Amniotic stem cell (primary cell): Measurements from ENCODE around the gene VSNL1.

Experiments used
- DNase-seq: peaks from one replicate; lab custom pipeline; 2025; lab: John Stamatoyannopoulos, UW

Gene VSNL1

GRCh38 chr2:17614174-17614930 lies 73.9 kb downstream of the VSNL1 start:
- no peak for DNase-seq

- DNase-seq: no peak
These were observed 74.7 kb downstream of the VSNL1 start for GRCh38 chr2:17615147-17615546.

DNA sequence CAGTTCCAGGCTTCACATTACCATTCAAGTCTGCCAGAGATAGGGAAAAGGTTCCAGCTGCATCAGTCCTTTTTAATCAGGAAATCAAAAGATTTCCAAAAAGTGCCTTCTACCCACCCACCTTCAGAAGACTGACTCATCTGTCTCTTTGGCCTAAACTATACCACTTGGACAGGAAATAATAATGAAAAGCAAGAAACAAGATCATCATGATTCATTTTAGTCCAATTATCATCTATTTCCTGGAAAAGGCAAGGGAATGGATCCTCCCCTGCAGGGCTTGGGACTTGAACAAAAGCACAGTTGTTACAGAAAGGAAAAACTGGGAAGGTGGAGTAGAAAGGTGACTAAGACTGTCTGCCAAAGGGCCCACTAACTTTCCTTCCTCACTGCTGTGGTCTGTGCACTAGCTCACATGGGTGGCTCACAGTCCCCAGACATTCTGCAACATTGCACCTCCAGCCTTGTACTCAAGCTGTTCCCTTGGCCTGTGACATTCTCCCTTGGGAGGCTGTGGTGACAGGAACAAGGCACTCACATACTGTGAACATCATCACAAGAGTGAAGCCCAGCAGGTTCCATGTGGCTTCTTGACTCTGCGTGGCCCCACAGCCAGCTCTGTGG lies 75.3 kb downstream of the VSNL1 start:
- no peak for DNase-seq

- DNase-seq: no peak
These were observed 75.9 kb downstream of the VSNL1 start for GRCh38 chr2:17616405-17616804.

DNA sequence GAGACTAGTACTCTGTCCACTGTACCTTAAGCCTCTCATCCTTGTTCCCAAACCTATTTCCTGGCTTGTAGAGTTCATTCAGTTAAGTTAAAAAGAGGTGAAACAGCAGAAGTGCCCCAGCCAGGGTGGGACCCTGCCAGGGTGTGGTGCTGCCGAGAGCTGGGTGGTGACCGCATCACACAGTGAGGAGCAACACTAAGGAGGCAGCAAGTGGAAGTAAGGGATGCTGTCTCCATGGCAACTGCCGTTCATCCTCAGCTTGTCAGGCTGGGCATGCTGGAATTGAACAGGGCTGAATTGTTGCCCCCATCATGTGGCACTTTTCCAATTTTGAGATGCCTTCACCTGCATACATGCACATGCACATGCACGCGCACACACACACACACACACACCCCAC lies 77.0 kb downstream of the VSNL1 start:
- no peak for DNase-seq

DNA sequence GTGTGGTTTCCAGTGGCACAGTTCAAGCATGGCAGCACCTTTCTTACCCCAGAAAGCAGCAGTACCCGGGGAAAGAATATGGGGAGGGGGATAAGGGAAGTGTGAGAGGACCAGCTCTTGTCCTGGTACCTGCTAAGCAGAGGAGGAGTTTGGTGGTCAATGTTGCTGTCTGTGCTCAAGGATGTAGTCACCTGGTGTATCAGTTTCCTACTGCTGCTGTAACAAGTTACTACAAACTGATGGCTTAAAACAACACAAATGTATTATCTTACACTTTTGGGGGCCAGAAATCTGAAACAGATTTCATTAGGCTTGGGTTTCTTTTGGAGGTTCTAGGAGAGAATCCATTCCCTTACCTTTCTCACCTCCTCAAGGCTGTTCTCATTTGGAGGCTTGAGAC lies 77.5 kb downstream of the VSNL1 start:
- DNase-seq: no peak

DNA sequence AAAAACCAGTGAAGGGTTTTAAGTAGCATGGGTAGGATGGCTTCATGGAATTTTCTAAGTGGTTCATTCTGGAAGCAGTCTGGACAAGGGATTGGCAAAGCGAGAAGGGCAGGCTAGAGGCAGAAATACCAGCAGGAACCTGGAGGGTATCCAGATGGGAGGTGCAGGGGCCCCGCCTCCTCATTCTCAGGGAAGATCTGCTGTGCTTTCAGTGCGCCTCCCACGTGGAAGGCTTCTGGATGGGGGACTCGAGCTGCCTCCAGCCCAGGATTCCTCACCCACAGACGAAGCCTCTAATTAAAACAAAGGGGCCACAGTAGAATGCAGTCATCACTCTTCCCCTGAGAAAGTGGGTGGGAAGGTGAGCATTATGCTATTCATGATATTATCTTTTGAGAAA lies 79.8 kb downstream of the VSNL1 start:
- no peak for DNase-seq

GRCh38 chr2:17620841-17621240 lies 80.3 kb downstream of the VSNL1 start:
- no peak for DNase-seq

- DNase-seq: no peak
These were observed 81.3 kb downstream of the VSNL1 start for GRCh38 chr2:17621781-17622180.

GRCh38 chr2:17625446-17625845 lies 85.0 kb downstream of the VSNL1 start:
- no peak for DNase-seq

- DNase-seq: no peak
These were observed 86.5 kb downstream of the VSNL1 start for GRCh38 chr2:17626986-17627385.

DNA sequence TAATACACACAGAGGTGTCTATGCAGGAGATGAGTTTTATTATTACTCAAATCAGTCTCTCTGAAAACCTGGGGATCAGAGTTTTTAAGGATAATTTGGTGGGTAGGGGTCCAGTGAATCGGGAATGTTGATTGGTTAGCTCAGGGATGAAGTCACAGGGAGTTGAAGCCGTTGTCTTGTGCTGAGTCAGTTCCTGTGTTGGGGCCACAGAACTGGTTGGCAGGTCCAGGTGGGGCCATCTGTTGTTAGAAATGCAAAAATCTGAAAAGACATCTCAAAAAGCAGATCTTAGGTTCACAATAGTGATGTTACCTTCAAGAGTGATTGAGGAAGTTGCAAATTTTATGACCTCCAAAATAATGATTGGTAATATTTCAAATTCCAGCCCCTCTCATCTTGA lies 86.9 kb downstream of the VSNL1 start:
- DNase-seq: no peak

DNA sequence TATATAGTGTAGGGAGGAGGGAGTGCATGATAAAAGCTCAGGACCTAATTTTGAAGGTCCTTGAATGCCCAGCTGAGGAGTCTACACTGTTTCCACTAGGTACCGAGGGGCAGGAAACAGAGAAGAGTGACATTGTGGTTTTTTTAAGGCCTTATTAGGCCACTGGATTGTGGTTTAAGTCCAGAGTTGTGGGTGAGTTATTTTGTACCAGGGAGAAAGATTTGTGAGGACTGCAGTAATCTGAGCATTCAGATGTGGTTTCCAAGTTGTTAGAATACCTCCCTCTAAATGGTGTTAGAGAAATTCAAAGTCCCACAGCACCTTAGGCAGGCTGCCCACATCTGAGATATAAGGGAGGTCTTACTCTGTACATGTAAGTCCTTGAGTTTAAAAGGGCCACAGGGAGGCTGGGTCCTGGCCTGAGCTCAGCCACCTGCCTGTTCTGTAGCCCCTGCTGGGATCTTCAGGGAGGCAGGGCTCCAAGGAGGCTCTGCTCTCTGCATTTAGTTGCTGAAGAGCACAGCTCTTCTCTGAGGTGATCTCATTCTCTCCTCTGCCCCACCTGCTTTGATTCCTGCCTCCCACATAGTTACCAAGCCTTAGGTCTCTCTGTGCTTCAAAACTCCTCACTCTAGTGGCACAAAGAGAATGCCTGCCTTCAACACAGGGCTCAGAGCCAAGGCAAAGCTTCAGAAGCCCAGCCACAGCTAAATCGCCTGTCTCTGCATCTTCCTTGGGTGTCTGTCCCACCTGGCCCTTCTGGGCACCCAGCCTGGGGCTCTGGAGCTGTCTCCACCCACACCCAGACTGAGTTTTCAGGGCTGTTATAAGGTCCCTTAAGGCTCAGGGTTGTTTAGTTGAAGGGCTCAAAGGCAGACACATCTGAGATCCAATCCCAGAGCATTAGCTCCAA lies 88.1 kb downstream of the VSNL1 start:
- no peak for DNase-seq

DNA sequence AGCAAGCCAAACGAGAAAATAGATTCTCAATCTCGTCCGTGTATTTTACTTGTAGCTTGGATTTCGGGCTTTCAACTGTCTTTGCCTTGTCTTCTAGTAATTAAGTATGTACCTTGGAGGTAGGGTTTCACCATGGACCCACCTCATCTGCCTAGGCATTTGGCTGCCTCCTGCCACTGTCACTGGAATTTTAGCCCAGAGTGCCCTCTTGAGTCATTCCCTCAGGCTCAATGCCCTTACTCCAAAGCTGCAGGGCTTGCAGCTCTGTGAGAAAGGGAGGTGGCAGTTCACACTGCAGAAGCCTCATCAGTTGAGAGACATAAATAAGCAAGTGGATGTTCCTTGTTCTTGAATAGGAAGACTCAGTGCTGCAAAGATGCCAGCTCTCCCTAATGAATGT lies 89.6 kb downstream of the VSNL1 start:
- DNase-seq: no peak

- DNase-seq: no peak
These were observed 94.5 kb downstream of the VSNL1 start for GRCh38 chr2:17634997-17635396.

- no peak for DNase-seq
These were observed 95.8 kb downstream of the VSNL1 start for GRCh38 chr2:17636257-17636656.

- DNase-seq: no peak
These were observed 96.8 kb downstream of the VSNL1 start for GRCh38 chr2:17637131-17637906.

DNA sequence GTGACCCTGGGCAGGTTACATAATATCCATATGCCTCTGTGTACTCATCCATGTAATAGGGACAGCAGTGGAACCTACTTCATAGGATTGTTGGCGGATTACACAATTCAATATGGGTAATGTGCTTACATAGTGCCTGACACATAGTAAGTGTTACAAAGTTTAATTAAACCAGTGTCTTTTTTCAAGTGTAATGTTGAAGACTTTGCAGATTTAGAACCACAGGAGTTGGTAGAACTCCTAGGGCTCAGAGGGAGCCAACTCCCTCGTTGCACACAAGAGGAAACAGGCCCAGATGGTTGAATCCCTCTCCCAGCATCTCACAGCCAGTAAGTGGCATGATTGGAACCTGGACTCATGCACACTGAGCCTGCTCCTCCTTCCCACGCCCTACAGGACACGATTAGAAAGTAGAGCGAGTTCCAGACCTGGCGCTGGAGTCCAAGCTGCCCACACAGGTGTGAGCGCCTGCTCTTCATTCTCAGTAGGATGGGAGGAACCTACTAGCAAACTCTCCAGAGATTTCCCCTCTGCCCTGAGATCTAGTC lies 97.8 kb downstream of the VSNL1 start:
- DNase-seq: no peak

GRCh38 chr2:17640406-17640805 lies 99.9 kb downstream of the VSNL1 start:
- DNase-seq: no peak

DNA sequence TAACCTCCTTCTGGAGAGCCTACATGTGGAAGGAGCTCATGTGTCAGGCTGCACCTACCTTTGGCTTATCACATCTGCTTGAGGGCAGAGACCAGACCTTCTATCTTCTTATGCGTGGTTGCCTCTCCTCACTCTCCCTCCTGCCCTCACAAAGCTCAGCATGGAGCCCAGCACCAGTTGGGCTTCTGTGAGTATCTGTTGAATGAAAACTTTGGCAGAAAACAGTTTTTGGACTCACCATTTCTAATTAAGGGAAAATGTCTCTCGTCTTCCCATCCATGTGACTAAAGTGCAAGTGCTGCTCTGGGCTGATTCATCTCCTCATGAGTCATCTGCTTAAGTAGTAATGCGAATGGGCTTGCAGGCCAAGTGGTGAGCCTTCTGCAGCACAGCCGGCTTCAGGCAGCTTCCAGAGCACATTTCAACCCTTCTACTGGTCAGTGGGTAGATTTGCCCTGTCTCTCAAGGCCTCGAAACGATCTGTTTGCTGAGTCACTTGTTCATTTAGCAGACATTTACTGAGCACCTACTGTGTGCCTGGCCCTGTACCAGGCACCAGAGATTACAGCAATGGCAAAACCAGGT lies 102.6 kb downstream of the VSNL1 start:
- peak; percentile 83 for DNase-seq

DNA sequence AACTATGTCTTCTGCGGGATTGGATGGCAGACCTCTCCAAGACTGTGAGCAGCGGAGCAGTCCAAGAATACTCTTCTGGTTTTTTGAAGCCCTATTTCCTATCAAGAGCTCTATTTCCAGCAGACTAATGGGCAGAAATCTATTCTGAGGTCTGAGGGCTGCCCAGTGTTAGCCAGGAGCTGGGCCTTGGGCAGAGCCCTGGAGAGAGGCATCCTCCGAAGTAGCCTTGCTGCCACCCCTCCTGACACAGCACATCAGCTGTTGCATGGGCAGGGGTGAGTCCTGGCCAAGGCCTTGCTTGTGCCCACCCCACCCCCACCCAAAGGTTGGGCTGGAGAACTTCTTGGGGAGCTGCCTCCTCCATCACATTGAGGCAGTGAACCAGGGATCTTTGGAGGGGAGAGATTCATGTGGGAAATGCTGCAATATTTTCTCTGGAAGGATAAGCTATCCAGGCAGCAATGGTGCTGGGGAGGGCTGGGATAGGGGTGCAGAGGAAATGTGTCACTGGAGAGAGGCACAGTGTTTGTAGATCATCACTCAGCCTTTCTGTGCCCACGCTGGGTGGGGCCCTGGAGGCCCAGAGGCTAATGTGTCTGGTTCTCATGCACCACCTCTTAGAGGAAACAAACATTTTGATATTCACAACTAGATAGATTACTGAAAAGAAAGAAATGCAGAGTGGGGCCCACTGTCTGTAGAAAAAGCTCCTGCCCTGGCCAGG lies 104.7 kb downstream of the VSNL1 start:
- DNase-seq: no peak
